ENCODE results near the gene SH3GLB2.

Gene SH3GLB2

GRCh38 chr9:129023036-129023907 is 4.9 kb downstream of the SH3GLB2 start:
- H3K4me1 ChIP-seq (ENCODE audit: control insufficient read depth in 1 of 2, insufficient read depth in 2 of 2, low read length in 2 of 2): peaks cover 23 to 28% of the 10 kb centered on the region in 2 donors
- H3K27me3 ChIP-seq (ENCODE audit: control insufficient read depth in 1 of 2, insufficient read depth in 2 of 2, low read length in 2 of 2): no peaks in the 10 kb centered on the region
- H3K9me3 ChIP-seq (ENCODE audit: control insufficient read depth in 1 of 2, low read length in 2 of 2): no peaks in the 10 kb centered on the region
- H3K4me3 ChIP-seq (ENCODE audit: low read depth in 1 of 2, low read length in 2 of 2): no peak overlapping the region
- H3K27ac ChIP-seq (ENCODE audit: low read depth, low read length): no peak overlapping the region
- no peaks in the 10 kb centered on the region for H3K36me3 ChIP-seq (ENCODE audit: control insufficient read depth in 1 of 2, insufficient read depth in 2 of 2, low read length in 2 of 2)
- H3K9ac ChIP-seq (ENCODE audit: low read depth in 1 of 2, low read length in 2 of 2): no peak overlapping the region

- H3K4me3 ChIP-seq (ENCODE audit: low read depth in 1 of 2, low read length in 2 of 2): no peak overlapping the region
- peaks cover 18 to 21% of the 10 kb centered on the region in 2 donors for H3K4me1 ChIP-seq (ENCODE audit: control insufficient read depth in 1 of 2, insufficient read depth in 2 of 2, low read length in 2 of 2)
- H3K9me3 ChIP-seq (ENCODE audit: control insufficient read depth in 1 of 2, low read length in 2 of 2): no peaks in the 10 kb centered on the region
- H3K27me3 ChIP-seq (ENCODE audit: control insufficient read depth in 1 of 2, insufficient read depth in 2 of 2, low read length in 2 of 2): no peaks in the 10 kb centered on the region
- H3K27ac ChIP-seq (ENCODE audit: low read depth, low read length): no peak overlapping the region
- peaks cover 0 to 4% of the 10 kb centered on the region in 2 donors for H3K36me3 ChIP-seq (ENCODE audit: control insufficient read depth in 1 of 2, insufficient read depth in 2 of 2, low read length in 2 of 2)
- H3K9ac ChIP-seq (ENCODE audit: low read depth in 1 of 2, low read length in 2 of 2): no peak overlapping the region
These were observed 6.1 kb downstream of the SH3GLB2 start for GRCh38 chr9:129022037-129022436.

GRCh38 chr9:129021091-129021490 is 7.0 kb downstream of the SH3GLB2 start:
- Histone ChIP-seq H3K9ac (ENCODE audit: low read depth in 1 of 2, low read length in 2 of 2) (no peak overlapping the region), H3K27ac (ENCODE audit: low read depth, low read length) (no peak overlapping the region), H3K36me3 (ENCODE audit: control insufficient read depth in 1 of 2, insufficient read depth in 2 of 2, low read length in 2 of 2) (peaks cover 0 to 5% of the 10 kb centered on the region in 2 donors), H3K27me3 (ENCODE audit: control insufficient read depth in 1 of 2, insufficient read depth in 2 of 2, low read length in 2 of 2) (no peaks in the 10 kb centered on the region), H3K4me3 (ENCODE audit: low read depth in 1 of 2, low read length in 2 of 2) (no peak overlapping the region), H3K4me1 (ENCODE audit: control insufficient read depth in 1 of 2, insufficient read depth in 2 of 2, low read length in 2 of 2) (peaks cover 11 to 12% of the 10 kb centered on the region in 2 donors), H3K9me3 (ENCODE audit: control insufficient read depth in 1 of 2, low read length in 2 of 2) (no peaks in the 10 kb centered on the region)

GRCh38 chr9:129014608-129015007 is 13.5 kb downstream of the SH3GLB2 start:
- H3K36me3 ChIP-seq (ENCODE audit: control insufficient read depth in 1 of 2, insufficient read depth in 2 of 2, low read length in 2 of 2): peaks cover 29 to 54% of the 10 kb centered on the region in 2 donors
- no peak overlapping the region for H3K9ac ChIP-seq (ENCODE audit: low read depth in 1 of 2, low read length in 2 of 2)
- no peaks in the 10 kb centered on the region for H3K4me1 ChIP-seq (ENCODE audit: control insufficient read depth in 1 of 2, insufficient read depth in 2 of 2, low read length in 2 of 2)
- no peak overlapping the region for H3K27ac ChIP-seq (ENCODE audit: low read depth, low read length)
- H3K4me3 ChIP-seq (ENCODE audit: low read depth in 1 of 2, low read length in 2 of 2): no peak overlapping the region
- H3K9me3 ChIP-seq (ENCODE audit: control insufficient read depth in 1 of 2, low read length in 2 of 2): no peaks in the 10 kb centered on the region
- no peaks in the 10 kb centered on the region for H3K27me3 ChIP-seq (ENCODE audit: control insufficient read depth in 1 of 2, insufficient read depth in 2 of 2, low read length in 2 of 2)

- no peak overlapping the region for H3K4me3 ChIP-seq (ENCODE audit: low read depth in 1 of 2, low read length in 2 of 2)
- H3K9ac ChIP-seq (ENCODE audit: low read depth in 1 of 2, low read length in 2 of 2): no peak overlapping the region
- H3K27ac ChIP-seq (ENCODE audit: low read depth, low read length): no peak overlapping the region
- no peaks in the 10 kb centered on the region for H3K27me3 ChIP-seq (ENCODE audit: control insufficient read depth in 1 of 2, insufficient read depth in 2 of 2, low read length in 2 of 2)
- peaks cover 29 to 56% of the 10 kb centered on the region in 2 donors for H3K36me3 ChIP-seq (ENCODE audit: control insufficient read depth in 1 of 2, insufficient read depth in 2 of 2, low read length in 2 of 2)
- H3K4me1 ChIP-seq (ENCODE audit: control insufficient read depth in 1 of 2, insufficient read depth in 2 of 2, low read length in 2 of 2): no peaks in the 10 kb centered on the region
- no peaks in the 10 kb centered on the region for H3K9me3 ChIP-seq (ENCODE audit: control insufficient read depth in 1 of 2, low read length in 2 of 2)
These were observed 14.0 kb downstream of the SH3GLB2 start for GRCh38 chr9:129014124-129014523.

- Histone ChIP-seq H3K36me3 (ENCODE audit: control insufficient read depth in 1 of 2, insufficient read depth in 2 of 2, low read length in 2 of 2) (peaks cover 29 to 61% of the 10 kb centered on the region in 2 donors), H3K4me1 (ENCODE audit: control insufficient read depth in 1 of 2, insufficient read depth in 2 of 2, low read length in 2 of 2) (no peaks in the 10 kb centered on the region), H3K4me3 (ENCODE audit: low read depth in 1 of 2, low read length in 2 of 2) (no peak overlapping the region), H3K9me3 (ENCODE audit: control insufficient read depth in 1 of 2, low read length in 2 of 2) (no peaks in the 10 kb centered on the region), H3K27me3 (ENCODE audit: control insufficient read depth in 1 of 2, insufficient read depth in 2 of 2, low read length in 2 of 2) (no peaks in the 10 kb centered on the region), H3K9ac (ENCODE audit: low read depth in 1 of 2, low read length in 2 of 2) (no peak overlapping the region), H3K27ac (ENCODE audit: low read depth, low read length) (no peak overlapping the region)
These were observed 14.5 kb downstream of the SH3GLB2 start for GRCh38 chr9:129013674-129014073.

- Histone ChIP-seq H3K27ac (ENCODE audit: low read depth, low read length) (no peak overlapping the region), H3K36me3 (ENCODE audit: control insufficient read depth in 1 of 2, insufficient read depth in 2 of 2, low read length in 2 of 2) (peaks cover 29 to 67% of the 10 kb centered on the region in 2 donors), H3K9ac (ENCODE audit: low read depth in 1 of 2, low read length in 2 of 2) (no peak overlapping the region), H3K4me1 (ENCODE audit: control insufficient read depth in 1 of 2, insufficient read depth in 2 of 2, low read length in 2 of 2) (no peaks in the 10 kb centered on the region), H3K9me3 (ENCODE audit: control insufficient read depth in 1 of 2, low read length in 2 of 2) (no peaks in the 10 kb centered on the region), H3K4me3 (ENCODE audit: low read depth in 1 of 2, low read length in 2 of 2) (no peak overlapping the region), H3K27me3 (ENCODE audit: control insufficient read depth in 1 of 2, insufficient read depth in 2 of 2, low read length in 2 of 2) (no peaks in the 10 kb centered on the region)
These were observed 15.2 kb downstream of the SH3GLB2 start for GRCh38 chr9:129012893-129013448.

- no peaks in the 10 kb centered on the region for H3K4me1 ChIP-seq (ENCODE audit: control insufficient read depth in 1 of 2, insufficient read depth in 2 of 2, low read length in 2 of 2)
- H3K9ac ChIP-seq (ENCODE audit: low read depth in 1 of 2, low read length in 2 of 2): no peak overlapping the region
- no peak overlapping the region for H3K27ac ChIP-seq (ENCODE audit: low read depth, low read length)
- H3K27me3 ChIP-seq (ENCODE audit: control insufficient read depth in 1 of 2, insufficient read depth in 2 of 2, low read length in 2 of 2): no peaks in the 10 kb centered on the region
- H3K36me3 ChIP-seq (ENCODE audit: control insufficient read depth in 1 of 2, insufficient read depth in 2 of 2, low read length in 2 of 2): peaks cover 34 to 72% of the 10 kb centered on the region in 2 donors
- no peak overlapping the region for H3K4me3 ChIP-seq (ENCODE audit: low read depth in 1 of 2, low read length in 2 of 2)
- H3K9me3 ChIP-seq (ENCODE audit: control insufficient read depth in 1 of 2, low read length in 2 of 2): no peaks in the 10 kb centered on the region
These were observed 15.8 kb downstream of the SH3GLB2 start for GRCh38 chr9:129012343-129012742.

- Histone ChIP-seq H3K36me3 (ENCODE audit: control insufficient read depth in 1 of 2, insufficient read depth in 2 of 2, low read length in 2 of 2) (peaks cover 35 to 71% of the 10 kb centered on the region in 2 donors), H3K27ac (ENCODE audit: low read depth, low read length) (no peak overlapping the region), H3K9me3 (ENCODE audit: control insufficient read depth in 1 of 2, low read length in 2 of 2) (no peaks in the 10 kb centered on the region), H3K4me3 (ENCODE audit: low read depth in 1 of 2, low read length in 2 of 2) (no peak overlapping the region), H3K4me1 (ENCODE audit: control insufficient read depth in 1 of 2, insufficient read depth in 2 of 2, low read length in 2 of 2) (peaks cover 0 to 3% of the 10 kb centered on the region in 2 donors), H3K27me3 (ENCODE audit: control insufficient read depth in 1 of 2, insufficient read depth in 2 of 2, low read length in 2 of 2) (no peaks in the 10 kb centered on the region), H3K9ac (ENCODE audit: low read depth in 1 of 2, low read length in 2 of 2) (no peak overlapping the region)
These were observed 16.4 kb downstream of the SH3GLB2 start for GRCh38 chr9:129011761-129012181.

GRCh38 chr9:129011170-129011569 is 17.0 kb downstream of the SH3GLB2 start:
- H3K27me3 ChIP-seq (ENCODE audit: control insufficient read depth in 1 of 2, insufficient read depth in 2 of 2, low read length in 2 of 2): no peaks in the 10 kb centered on the region
- peaks cover 35 to 77% of the 10 kb centered on the region in 2 donors for H3K36me3 ChIP-seq (ENCODE audit: control insufficient read depth in 1 of 2, insufficient read depth in 2 of 2, low read length in 2 of 2)
- H3K4me1 ChIP-seq (ENCODE audit: control insufficient read depth in 1 of 2, insufficient read depth in 2 of 2, low read length in 2 of 2): peaks cover 0 to 3% of the 10 kb centered on the region in 2 donors
- H3K27ac ChIP-seq (ENCODE audit: low read depth, low read length): no peak overlapping the region
- no peak overlapping the region for H3K4me3 ChIP-seq (ENCODE audit: low read depth in 1 of 2, low read length in 2 of 2)
- H3K9me3 ChIP-seq (ENCODE audit: control insufficient read depth in 1 of 2, low read length in 2 of 2): no peaks in the 10 kb centered on the region
- H3K9ac ChIP-seq (ENCODE audit: low read depth in 1 of 2, low read length in 2 of 2): no peak overlapping the region
